ENCODE data around the gene MAGI2. TPM values are rescaled to one million over a fixed set of nuclear protein-coding genes. Genes with fewer than 3 reads are reported as not detected.

The MAGI2 gene
- total RNA-seq, 1 donor from 2014 or later: 11.4 TPM

- TF ChIP-seq CTCF (IDR thresholded peaks at IDR 0.05; ENCODE audit: unreplicated experiment): no peak
- H3K27ac Mint-ChIP-seq: no peak overlapping the region
These were observed 52.2 kb downstream of the MAGI2 start for GRCh38 chr7:79401254-79401653.

GRCh38 chr7:79400222-79400621 is 53.2 kb downstream of the MAGI2 start:
- no peak for TF ChIP-seq CTCF (IDR thresholded peaks at IDR 0.05; ENCODE audit: unreplicated experiment)
- no peaks in the 10 kb centered on the region for H3K9me3 Mint-ChIP-seq (ENCODE audit: low read depth)
- H3K36me3 Mint-ChIP-seq (ENCODE audit: insufficient read depth): no peaks in the 10 kb centered on the region
- H3K27me3 Mint-ChIP-seq: no peaks in the 10 kb centered on the region
- H3K4me1 Mint-ChIP-seq (ENCODE audit: low read depth): no peaks in the 10 kb centered on the region
- no peak for DNase-seq (ENCODE audit: low spot score, unreplicated experiment)
- H3K27ac Mint-ChIP-seq: no peak overlapping the region
- no peak overlapping the region for H3K4me3 Mint-ChIP-seq (ENCODE audit: low read depth)

More at GRCh38 chr7:79401254-79401653, 52.2 kb downstream of the MAGI2 start:
- no peaks in the 10 kb centered on the region for H3K4me1 Mint-ChIP-seq (ENCODE audit: low read depth)
- no peak overlapping the region for H3K4me3 Mint-ChIP-seq (ENCODE audit: low read depth)
- no peaks in the 10 kb centered on the region for H3K9me3 Mint-ChIP-seq (ENCODE audit: low read depth)
- no peaks in the 10 kb centered on the region for H3K27me3 Mint-ChIP-seq
- DNase-seq (ENCODE audit: low spot score, unreplicated experiment): no peak
- H3K36me3 Mint-ChIP-seq (ENCODE audit: insufficient read depth): no peaks in the 10 kb centered on the region

- Mint-ChIP-seq H3K36me3 (ENCODE audit: insufficient read depth) (no peaks in the 10 kb centered on the region), H3K4me3 (ENCODE audit: low read depth) (no peak overlapping the region)
These were observed 55.2 kb downstream of the MAGI2 start for GRCh38 chr7:79398138-79398749.

GRCh38 chr7:79386688-79387422 is 66.6 kb downstream of the MAGI2 start:
- TF ChIP-seq CTCF (IDR thresholded peaks at IDR 0.05; ENCODE audit: unreplicated experiment): no peak
- no peak for DNase-seq (ENCODE audit: low spot score, unreplicated experiment)
- H3K27ac Mint-ChIP-seq: no peak overlapping the region
- no peak overlapping the region for H3K4me3 Mint-ChIP-seq (ENCODE audit: low read depth)
- peaks cover 1% of the 10 kb centered on the region for H3K9me3 Mint-ChIP-seq (ENCODE audit: low read depth)
- H3K4me1 Mint-ChIP-seq (ENCODE audit: low read depth): peaks cover 2% of the 10 kb centered on the region
- no peaks in the 10 kb centered on the region for H3K36me3 Mint-ChIP-seq (ENCODE audit: insufficient read depth)
- no peaks in the 10 kb centered on the region for H3K27me3 Mint-ChIP-seq

More at GRCh38 chr7:79398138-79398749, 55.2 kb downstream of the MAGI2 start:
- H3K27ac Mint-ChIP-seq: no peak overlapping the region
- no peaks in the 10 kb centered on the region for H3K9me3 Mint-ChIP-seq (ENCODE audit: low read depth)
- no peak for TF ChIP-seq CTCF (IDR thresholded peaks at IDR 0.05; ENCODE audit: unreplicated experiment)
- no peak for DNase-seq (ENCODE audit: low spot score, unreplicated experiment)
- H3K4me1 Mint-ChIP-seq (ENCODE audit: low read depth): no peaks in the 10 kb centered on the region
- H3K27me3 Mint-ChIP-seq: no peaks in the 10 kb centered on the region

GRCh38 chr7:79381921-79382320 is 71.5 kb downstream of the MAGI2 start:
- peaks cover 2% of the 10 kb centered on the region for H3K4me1 Mint-ChIP-seq (ENCODE audit: low read depth)
- no peak for TF ChIP-seq CTCF (IDR thresholded peaks at IDR 0.05; ENCODE audit: unreplicated experiment)
- H3K36me3 Mint-ChIP-seq (ENCODE audit: insufficient read depth): no peaks in the 10 kb centered on the region
- no peak overlapping the region for H3K27ac Mint-ChIP-seq
- no peak overlapping the region for H3K4me3 Mint-ChIP-seq (ENCODE audit: low read depth)
- no peaks in the 10 kb centered on the region for H3K27me3 Mint-ChIP-seq
- DNase-seq (ENCODE audit: low spot score, unreplicated experiment): no peak
- no peaks in the 10 kb centered on the region for H3K9me3 Mint-ChIP-seq (ENCODE audit: low read depth)
